Measurements from ENCODE around the gene UPF2.

UPF2 gene

DNA sequence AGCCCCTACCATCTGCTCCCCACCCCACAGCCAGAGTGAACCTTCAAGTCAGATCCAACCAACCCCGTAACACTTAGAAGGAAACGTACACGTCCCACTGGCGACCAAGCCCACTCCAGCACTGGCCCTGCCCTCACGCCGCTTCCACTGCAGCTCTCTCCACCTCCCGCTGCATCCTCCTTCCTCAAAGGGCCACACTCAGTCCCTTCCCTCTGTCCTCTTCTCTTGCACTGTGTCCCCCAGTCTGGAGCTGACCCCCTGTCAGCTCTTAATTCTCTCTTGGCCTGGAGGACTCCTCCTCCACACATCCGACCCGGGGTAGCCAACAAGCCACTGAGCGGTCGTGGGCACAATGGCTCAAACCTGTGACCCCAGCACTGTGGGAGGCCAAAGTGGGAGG is 133.6 kb downstream of the UPF2 start:
- no peak overlapping the region for H3K4me3 ChIP-seq (replicated peaks; ENCODE audit: low read depth, low read length)
- no peak for DNase-seq (ENCODE audit: extremely low read depth, low read depth)
- TF ChIP-seq, protein P1, sequence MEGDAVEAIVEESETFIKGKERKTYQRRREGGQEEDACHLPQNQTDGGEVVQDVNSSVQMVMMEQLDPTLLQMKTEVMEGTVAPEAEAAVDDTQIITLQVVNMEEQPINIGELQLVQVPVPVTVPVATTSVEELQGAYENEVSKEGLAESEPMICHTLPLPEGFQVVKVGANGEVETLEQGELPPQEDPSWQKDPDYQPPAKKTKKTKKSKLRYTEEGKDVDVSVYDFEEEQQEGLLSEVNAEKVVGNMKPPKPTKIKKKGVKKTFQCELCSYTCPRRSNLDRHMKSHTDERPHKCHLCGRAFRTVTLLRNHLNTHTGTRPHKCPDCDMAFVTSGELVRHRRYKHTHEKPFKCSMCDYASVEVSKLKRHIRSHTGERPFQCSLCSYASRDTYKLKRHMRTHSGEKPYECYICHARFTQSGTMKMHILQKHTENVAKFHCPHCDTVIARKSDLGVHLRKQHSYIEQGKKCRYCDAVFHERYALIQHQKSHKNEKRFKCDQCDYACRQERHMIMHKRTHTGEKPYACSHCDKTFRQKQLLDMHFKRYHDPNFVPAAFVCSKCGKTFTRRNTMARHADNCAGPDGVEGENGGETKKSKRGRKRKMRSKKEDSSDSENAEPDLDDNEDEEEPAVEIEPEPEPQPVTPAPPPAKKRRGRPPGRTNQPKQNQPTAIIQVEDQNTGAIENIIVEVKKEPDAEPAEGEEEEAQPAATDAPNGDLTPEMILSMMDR (IDR thresholded peaks at IDR 0.05; ENCODE audit: low read depth, low read length, missing control alignments): no peak

DNA sequence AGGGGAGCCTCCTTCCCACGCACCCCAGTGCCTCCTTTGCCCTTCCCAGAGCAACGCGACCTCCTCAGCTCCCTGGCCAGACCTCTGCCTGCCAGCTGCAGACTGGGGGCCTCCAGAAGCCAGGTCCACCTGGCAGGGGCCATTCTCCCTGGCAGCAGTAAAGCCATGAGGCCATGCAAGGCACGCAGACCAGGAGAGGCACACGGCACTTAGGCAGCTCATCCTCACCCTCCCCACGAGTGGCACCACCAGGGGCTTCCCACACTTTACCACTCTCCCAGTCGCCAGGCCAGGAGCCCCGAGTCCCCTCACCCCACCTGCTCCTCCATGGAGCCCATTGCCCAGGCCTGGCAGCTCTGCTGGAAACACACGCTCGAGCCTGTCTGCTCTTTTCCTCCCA is 134.1 kb downstream of the UPF2 start:
- DNase-seq (ENCODE audit: extremely low read depth, low read depth): no peak
- TF ChIP-seq, protein P1 (IDR thresholded peaks at IDR 0.05; ENCODE audit: low read depth, low read length, missing control alignments): no peak
- H3K4me3 ChIP-seq (replicated peaks; ENCODE audit: low read depth, low read length): no peak overlapping the region

DNA sequence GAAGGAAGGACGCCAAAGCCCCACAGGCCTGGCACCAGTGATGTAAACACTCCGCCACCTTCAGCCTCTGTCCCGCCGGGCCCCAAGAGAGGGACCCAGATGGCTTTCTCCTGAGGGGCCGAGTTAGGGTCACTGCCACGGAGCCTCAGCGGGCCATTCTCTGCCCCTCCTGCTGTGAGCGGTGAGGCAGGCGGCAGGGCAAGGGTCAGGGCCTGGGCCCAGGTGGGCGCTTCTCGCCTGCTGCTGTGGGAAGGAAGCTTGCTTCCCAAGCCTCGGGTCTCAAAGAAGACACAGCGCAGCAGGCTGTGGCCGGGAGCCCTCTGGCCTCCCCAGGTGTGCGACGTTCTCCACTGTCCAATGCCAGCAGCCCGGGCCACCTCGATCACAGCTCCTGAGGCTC is 134.7 kb downstream of the UPF2 start:
- TF ChIP-seq, protein P1 (IDR thresholded peaks at IDR 0.05; ENCODE audit: low read depth, low read length, missing control alignments): no peak
- H3K4me3 ChIP-seq (replicated peaks; ENCODE audit: low read depth, low read length): no peak overlapping the region
- no peak for DNase-seq (ENCODE audit: extremely low read depth, low read depth)

DNA sequence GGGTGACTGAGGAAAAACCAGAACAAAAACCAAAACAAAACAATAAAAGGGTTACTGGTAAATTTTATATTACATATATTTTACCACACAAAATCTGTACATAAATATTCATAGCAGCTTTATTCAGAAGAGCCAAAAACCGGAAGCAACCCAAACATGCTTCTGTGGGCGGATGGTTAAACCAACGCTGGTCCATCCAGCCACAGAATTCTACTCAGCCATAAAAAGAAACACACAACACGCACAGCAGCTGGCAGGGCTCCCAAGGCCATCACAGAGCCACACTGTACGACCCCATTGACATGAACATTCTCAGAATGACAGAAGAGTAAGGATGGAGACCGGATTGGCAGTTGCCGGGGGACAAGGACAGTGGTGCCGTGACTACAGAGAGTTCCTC is 135.9 kb downstream of the UPF2 start:
- no peak for DNase-seq (ENCODE audit: extremely low read depth, low read depth)
- no peak overlapping the region for H3K4me3 ChIP-seq (replicated peaks; ENCODE audit: low read depth, low read length)
- TF ChIP-seq, protein P1 (IDR thresholded peaks at IDR 0.05; ENCODE audit: low read depth, low read length, missing control alignments): no peak

DNA sequence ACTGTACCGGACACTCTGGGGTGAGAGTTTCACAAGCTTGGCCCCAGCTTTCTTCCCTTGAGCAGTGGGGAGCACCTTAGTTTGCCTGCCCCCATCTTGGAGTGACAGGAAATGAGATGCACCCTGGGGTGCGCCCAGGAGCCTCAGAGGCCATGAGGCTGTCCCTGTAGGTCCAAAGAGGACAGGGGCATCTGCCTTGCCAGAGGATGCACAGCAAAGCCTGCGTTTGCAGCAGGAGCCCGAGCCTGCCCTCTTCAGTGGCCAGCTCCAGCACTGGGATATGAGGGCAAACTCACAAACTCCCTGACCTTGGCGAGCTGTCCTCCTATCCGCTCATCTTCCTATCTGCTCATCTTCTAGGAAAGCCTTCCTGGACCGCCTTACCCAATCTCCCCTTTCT is 140.0 kb downstream of the UPF2 start:
- TF ChIP-seq, protein P1 (IDR thresholded peaks at IDR 0.05; ENCODE audit: low read depth, low read length, missing control alignments): no peak
- no peak for DNase-seq (ENCODE audit: extremely low read depth, low read depth)
- H3K4me3 ChIP-seq (replicated peaks; ENCODE audit: low read depth, low read length): no peak overlapping the region

DNA sequence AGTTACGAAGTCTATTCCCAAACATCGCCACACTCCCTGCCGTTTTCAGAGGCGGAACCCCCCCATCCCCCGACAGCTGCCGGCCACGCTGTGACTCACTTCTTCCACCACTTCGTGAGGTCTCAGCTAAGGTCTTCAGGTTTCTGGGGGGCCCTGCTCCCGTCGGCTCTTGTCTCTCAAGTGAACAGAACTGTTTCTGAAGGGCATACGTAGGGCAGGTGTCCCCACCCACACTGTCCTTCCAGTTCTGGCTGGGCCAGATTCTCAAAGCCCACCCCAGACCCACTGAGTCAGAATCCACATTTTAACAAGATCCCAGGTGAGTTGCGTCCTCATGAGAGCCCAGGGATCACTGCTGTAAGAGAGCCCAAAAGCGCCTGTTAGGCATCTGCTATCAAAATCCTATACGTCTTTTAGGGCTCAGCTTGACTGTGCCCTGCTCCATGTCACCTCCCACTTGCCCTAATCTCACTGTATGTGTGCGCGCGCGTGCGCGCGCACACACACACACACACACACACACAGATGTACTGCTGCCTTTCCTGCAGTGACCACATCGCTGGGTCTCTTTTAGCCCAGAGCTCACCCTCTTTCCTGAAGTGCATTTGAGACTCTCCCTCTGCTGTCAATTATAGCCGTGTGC is 140.7 kb downstream of the UPF2 start:
- TF ChIP-seq, protein P1 (IDR thresholded peaks at IDR 0.05; ENCODE audit: low read depth, low read length, missing control alignments): no peak
- DNase-seq (ENCODE audit: extremely low read depth, low read depth): no peak

DNA sequence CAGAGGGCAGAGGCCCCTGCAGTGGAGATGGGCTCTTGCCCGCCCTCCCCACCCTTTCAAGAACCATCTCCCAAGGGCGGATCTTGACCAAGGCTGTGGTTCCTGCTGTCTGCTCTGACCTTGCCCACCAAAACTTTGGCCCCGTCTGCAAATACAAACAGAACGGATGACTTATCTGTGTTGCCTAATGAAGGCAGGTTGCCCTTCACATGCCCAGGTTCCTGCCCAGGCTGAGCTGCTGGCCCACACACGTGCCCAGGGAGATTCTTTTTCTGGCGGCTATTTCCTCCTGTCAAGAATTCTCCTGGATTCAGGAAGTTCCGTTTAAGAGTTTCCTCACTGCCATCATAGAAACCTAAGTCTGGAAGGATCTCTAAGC is 141.2 kb downstream of the UPF2 start:
- H3K4me3 ChIP-seq (replicated peaks; ENCODE audit: low read depth, low read length): no peak overlapping the region
- no peak for DNase-seq (ENCODE audit: extremely low read depth, low read depth)
- TF ChIP-seq, protein P1 (IDR thresholded peaks at IDR 0.05; ENCODE audit: low read depth, low read length, missing control alignments): no peak

More for the DNA sequence above, 140.7 kb downstream of the UPF2 start:
- no peak overlapping the region for H3K4me3 ChIP-seq (replicated peaks; ENCODE audit: low read depth, low read length)
